GM20431 (cell line): ENCODE results near the gene BCAT1.

Source experiments
- in situ Hi-C: fragments of 300-500 bp; cut with MseI, MboI; formaldehyde crosslinking; loops from one replicate; pipeline ENCODE4 v1.15.0; 2020; ENCODE audit warnings: low sequenced_read_pairs; ENCODE audit not compliant: unreplicated experiment

Gene BCAT1, protein sequence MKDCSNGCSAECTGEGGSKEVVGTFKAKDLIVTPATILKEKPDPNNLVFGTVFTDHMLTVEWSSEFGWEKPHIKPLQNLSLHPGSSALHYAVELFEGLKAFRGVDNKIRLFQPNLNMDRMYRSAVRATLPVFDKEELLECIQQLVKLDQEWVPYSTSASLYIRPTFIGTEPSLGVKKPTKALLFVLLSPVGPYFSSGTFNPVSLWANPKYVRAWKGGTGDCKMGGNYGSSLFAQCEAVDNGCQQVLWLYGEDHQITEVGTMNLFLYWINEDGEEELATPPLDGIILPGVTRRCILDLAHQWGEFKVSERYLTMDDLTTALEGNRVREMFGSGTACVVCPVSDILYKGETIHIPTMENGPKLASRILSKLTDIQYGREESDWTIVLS

DNA sequence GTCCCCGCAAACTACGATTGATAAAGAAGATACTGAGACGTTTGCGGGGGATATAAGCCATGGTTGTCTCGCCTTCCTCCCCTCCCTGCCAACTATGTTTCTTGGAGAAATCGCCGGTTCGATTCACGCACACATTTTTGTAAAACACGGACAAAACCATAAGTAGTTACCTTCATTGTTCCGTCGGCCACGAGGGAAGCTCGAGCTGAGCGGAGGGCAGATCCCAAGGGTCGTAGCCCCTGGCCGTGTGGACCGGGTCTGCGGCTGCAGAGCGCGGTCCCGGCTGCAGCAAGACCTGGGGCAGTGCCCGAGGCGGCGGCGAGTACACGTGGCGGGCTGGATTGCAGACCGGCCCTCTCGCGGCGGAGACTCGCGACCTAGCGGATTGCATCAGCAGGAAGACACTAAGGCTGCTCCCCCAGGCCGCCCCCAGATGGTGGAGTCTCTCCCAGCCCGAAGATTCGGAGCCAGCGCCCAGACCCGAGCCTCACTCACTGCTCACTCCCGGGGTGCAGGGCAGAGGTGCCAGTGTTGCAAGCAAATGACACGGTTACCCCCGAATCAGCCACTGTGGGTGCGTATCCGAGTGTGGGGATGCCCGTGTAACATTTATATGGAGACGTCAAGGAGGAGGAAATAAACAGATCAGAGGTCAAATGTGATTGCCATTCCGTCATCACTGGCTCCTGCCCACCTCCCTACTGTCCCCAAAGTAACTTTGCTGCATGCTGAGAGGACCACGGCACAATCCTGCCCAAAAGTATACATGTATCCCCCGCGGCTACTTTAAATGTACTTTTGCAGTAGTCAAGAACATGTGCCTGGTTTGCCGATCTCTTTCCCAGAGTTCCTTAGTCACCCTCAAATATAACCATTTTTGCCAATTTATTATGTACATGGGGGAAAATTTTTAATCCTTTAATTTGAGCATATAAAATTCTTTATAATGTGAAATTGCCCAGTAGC is at the start of gene BCAT1:
TSS of gene BCAT1 (minus strand) at position 345 of the 966 bp plus-strand sequence. CDS start at position 176, 169 bp downstream.
- in situ Hi-C loops = no loop called here

DNA sequence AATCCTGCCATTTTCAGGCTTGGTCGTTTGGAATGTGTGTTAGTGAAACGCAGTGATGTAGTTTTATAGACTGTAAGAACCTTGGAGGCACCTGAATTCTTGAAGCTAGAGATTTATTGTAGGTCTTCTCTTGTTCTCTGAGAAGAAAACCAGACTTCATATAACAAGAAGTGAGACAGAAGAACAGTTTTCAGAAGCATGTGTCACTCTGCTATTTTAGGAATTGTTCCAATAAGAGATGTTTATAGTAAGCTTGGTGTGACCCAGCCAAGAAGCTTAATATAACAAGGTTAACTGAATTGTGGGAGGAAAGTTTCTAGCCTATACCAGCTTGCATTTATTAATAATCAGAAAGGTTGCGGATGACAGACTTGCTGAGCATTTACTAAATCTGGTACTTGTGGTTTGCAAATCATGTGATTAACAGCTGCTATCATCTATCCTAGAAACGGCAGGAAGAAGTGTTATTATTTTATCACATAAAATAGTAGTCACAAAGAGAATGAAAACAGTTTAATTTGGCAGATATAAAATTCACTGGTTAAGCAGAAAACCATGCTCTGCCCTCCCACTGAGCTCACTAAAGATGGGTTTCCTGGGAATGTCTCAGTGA is 49.2 kb upstream of the BCAT1 start:
- in situ Hi-C loops = no loop called here

DNA sequence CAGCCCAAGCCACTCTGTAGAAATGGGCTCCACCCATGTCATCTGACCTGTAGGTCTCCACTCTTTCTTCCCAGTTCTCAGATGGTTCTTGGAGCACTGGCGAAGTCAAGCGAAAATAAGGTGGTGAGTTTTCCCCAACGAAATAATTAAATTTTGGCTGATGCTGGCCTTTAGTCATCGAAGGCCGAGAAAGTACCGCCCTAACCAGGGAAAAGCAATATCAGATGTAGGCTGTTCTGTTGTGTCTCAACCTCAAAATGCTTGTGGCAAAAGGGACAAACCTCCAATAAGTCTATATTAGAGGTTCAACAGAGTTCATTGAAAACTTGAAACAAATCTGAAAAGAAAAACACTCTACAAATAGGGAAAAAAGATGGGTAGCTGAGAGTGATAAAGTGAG is 48.6 kb upstream of the BCAT1 start:
- in situ Hi-C loops = no loop called here

DNA sequence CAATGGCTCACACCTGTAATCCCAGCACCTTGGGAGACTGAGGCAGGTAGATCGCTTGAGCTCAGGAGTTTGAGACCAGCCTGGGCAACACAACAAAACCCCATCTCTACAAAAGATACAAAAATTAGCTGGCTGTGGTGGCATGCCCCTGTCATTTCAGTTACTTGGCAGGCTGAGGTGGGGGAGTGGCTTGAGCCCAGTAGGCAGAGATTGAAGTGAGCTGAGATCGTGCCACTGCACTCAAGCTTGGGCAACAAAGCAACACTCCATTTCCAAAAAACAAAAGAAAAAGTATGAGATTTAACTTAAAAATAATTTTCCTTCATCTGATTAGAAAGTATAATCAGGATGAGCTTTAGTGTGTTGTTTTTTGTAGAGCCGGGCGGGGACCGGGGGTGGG is 47.9 kb upstream of the BCAT1 start:
- in situ Hi-C loops = no loop called here

DNA sequence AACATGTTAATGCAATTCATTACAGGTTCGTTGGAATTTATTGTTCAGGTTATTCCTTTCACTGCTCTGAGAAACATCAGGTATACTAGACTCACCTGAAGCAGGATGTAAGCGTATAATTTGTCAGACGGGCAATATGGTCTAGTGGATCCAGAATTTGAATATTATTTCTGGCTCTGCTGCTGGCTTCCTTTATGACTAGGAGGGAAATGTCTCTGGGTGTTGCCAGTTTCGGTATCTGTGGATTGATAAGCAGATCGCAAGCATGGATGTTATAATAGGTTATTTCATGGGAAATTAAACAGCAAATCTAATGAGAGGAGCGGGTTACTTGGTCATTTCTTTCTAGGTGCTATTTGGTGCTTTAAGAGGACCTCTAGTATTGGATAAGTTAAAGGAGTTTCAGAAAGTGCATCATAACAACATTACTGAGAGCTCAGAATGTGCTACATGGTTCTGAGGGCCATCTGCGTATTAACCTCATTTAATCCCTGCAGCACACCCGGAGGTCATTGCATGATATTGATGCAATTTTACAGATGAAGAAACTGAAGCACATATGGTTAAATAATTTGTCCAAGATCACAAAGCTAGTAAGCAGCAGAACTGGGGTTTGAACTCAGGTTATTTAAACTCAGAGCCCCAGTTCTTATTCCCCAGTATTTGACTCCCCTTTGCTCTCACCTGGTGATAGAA is 47.3 kb upstream of the BCAT1 start:
- in situ Hi-C loops = no loop called here

DNA sequence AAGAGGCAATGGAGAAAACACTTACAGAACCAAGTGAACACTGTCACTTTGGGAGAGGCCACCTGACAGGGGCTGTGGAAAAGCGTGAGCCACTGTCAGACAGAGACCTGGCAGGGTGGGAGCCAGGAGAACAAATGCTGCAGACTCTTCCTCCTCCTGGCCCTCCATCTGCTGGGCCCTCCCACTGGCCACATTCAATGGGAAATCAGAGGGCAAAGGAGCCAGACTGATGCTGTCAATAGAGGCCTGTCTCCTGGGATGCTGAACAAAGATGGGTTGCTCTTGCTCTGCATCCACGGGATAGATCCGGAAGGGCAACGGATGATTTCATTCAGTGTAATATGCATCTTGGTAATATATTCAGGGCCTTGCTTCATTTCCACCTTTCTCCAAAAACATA is 44.9 kb upstream of the BCAT1 start:
- in situ Hi-C loops = loop anchor here (5.0 kb wide), 1 partner anchor 134 kb away; no protein-coding TSS in a partner anchor

DNA sequence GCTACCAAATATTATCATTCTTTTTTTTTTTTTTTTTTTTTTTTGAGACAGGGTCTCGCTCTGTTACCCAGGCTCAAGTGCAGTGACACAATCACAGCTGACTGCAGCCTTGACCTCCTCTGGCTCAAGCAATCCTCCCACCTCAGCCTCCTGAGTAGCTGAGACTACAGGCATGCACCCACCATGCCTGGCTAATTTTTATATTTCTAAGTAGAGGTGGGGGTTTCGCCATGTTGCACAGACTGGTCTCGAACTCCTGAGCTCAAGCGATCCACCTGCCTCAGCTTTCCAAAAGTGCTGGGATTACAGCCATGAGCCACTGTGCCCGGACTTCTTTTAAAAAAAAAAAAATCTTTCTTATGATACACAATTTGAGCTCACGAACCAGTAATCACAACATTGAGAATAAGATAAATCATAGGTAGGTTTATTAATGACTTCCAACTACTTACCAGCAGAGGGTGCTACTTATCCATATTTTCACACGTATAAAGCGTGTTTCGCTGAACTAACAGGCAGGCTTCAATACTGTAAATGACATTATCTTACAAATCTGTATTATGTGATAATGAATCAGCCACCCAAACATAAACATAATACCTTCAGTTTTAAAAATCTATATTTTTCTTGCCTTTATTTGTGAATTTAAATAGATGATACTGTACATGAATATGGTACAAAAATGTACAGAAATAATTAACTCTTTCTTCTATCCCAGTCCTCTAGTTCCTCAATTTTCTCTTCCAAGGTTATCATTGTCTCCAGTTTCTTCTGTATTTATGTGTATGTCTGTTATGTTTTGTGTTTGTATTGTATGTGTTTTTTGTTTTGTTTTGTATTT is 42.5 kb upstream of the BCAT1 start:
- in situ Hi-C loops = loop anchor here (5.0 kb wide), 1 partner anchor 136 kb away; no protein-coding TSS in a partner anchor

DNA sequence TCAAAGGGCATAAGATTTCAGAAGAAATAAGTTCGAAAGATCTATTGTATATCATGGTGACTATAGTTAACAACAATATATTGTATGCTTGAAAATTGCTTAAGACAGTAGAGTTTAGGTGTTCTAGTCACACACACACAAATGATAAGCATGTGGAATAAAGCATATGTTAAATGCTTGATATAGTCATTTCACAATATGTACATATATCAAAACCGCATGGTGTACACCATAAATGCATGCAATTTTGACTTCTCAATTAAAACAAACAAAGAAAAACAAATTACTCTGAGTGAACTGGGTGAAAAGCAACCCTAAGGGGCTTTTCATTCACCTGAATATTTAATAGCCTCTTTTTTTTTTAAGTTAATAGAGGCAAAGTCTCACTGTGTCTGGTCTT is 40.3 kb upstream of the BCAT1 start:
- in situ Hi-C loops = no loop called here

DNA sequence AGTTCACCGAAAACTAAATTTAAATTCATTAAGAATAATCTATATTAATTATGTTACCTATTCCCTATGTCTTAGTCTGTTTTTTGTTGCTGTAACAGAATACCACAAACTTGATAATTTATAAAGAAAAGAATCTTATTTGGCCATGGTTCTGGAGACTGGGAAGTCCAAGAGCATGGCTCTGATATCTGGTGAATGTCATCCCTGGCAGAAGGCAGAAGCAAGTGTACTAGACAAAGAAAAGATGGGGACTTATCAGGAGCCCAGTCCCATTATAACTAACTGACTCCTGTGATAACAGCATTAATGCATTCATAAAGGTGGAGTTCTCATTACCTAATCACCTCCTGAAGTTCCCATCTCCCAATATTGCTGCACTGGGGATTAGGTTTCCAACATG is 33.3 kb upstream of the BCAT1 start:
- in situ Hi-C loops = no loop called here

DNA sequence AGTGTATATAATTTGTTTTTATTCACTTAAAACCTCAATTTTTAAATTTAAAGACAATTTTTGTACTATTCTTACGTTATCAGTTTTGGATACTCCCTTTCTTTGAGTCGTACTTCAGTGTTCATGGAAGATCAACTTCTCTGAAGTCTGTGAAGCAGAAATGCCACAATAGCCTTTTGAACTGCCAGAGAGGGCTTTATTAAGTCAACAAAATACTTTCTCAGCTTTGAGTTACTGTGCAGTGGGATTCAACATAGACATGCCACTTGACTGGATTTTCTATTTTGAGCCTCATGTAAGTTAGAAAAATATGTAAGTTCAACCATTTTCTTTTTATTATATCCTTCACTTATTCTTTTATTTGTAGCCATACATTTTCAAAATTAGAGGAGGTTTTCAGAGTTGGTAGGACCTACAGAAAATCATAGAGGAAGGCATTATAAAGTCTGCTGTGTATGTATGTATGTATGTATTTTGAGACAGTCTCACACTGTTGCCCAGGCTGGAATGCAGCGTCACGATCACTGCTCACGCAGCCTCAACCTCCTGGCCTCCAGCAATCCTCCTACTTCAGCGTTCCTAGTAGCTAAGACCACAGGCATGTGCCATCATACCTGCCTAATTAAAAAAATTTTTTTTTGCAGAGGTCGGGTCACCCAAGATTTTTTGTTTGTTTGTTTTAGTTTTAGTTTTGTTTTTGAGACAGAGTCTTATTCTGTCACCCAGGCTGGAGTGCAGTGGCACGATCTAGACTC is 31.3 kb upstream of the BCAT1 start:
- in situ Hi-C loops = no loop called here

DNA sequence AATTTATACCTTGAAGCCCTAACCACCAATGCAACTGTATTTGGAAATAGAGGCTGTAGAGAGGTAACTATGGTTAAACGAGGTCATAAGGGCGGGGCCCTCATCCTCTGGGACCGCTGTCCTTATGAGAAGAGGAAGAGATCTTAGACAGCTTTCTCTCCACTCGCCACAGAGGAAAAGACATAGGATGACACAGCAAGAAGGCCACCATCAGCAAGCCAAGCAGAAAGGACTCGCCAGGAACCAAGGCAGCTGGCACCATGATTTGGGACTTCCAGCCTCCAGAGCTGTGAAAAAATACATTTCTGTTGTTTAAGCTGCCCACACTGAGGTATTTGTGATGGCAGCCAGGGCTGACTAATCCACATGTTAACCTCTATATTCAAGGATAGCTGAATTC is 30.4 kb upstream of the BCAT1 start:
- in situ Hi-C loops = no loop called here

DNA sequence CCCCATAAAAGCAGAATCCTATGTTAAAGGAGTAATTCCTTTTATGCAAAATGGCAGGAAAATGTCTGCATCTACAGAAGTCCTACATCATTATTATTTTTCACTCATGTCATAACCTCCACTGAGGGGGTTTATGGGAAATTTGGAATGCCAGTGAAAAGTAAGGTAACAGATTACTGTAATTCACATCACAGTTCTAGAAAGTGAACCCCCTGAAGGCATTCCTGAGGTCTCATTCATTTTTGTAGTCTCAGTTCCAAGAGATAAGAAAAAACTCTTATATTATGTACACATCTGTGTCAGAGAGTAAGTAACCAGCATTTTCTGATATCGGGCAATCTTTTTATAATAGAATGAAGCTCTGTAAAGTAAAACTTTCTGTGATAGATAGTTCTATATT is 28.8 kb upstream of the BCAT1 start:
- in situ Hi-C loops = no loop called here

DNA sequence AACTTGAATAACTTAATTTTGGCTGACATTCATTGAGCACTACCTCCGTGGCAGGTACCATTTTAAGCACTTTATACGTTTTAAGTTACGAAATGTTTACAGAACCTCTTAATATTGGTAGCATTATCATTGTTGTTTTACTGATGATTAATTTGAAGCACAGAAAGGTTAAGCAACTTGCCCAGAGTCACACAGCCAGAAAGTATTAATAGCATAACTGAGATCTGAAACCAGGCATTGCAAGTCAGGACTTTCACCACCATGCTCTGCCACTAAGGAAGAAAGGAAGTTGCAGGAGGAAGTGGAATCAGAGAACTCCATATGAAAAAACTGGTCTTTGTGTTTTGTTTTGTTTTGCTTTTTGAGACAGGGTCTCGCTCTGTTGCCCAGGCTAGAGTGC is 28.2 kb upstream of the BCAT1 start:
- in situ Hi-C loops = no loop called here

DNA sequence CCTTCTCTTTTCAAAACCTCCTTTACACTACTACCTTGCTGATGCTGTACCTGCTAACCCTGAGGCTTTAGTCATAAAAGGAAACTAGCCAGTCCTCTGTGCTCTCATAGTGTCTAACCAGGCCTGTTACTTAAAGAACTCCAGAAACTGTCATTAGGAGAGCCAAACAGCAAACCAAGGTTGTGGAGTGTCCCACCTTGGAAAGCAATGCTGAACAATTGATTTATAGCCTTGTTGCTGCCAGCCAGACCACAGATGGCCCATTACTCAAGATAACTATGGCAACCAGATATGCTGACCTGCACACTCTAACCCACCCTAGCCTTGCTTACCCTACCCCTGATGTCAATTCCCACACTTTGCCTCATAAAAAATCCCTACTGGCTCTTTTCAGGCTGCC is 26.5 kb upstream of the BCAT1 start:
- in situ Hi-C loops = no loop called here

DNA sequence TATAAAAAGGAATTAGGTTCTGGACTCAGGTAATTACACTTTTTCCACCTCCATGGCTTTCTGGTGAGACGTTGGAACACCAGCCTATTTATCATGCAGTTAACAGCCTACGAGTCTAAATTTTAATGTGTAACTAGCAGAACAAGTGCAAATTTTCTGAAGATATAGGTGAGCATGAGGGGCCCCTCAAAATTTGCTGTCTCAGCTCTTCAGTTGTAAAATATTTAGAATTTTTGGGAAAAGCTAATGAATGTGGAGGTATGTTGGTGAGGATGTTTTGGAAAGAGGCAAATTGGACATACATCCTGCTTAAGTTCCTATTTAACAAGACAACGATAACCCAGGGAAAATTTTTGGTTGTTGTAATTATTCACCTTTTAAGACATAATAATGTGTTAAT is 25.3 kb upstream of the BCAT1 start:
- in situ Hi-C loops = loop anchor here (25.0 kb wide), 1 partner anchor 438 kb away; no protein-coding TSS in a partner anchor

DNA sequence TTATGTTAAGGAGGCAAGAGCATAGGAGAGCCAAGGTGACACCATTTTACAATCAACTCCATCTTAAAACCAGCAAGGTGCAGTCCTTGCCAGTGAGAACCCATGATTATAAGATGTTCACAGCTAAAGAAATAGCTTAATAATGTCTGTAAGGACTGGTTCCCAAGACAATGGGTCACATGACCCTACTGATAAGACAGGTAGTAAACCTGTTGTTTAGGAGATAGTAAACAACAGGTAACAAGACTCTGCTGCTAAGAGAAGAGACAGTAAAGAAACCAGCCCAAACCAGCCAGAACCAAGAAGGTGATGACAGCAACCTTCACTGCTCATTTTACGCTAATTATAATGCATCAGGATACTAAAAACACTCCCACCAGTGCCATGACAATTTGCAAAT is 23.2 kb upstream of the BCAT1 start:
- in situ Hi-C loops = loop anchor here (25.0 kb wide), 1 partner anchor 440 kb away; no protein-coding TSS in a partner anchor

DNA sequence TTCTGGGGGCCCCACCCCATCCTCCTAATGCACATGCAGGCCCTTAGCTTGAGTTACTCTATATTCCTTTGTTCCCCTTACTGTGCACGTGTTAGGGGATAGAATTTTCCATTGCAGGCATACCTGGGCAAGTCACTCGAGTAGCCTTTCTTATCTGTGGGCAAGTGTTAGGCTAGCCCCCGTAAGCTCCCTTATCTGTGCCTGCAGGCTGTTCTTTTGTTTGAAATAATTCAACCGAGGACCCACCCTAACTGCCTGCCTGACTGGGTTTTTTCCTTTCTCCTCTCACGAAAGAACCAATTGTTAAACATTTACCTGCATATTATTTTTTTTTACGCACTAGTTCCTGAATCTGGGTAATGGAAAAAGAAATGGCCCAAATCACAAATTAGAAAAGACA is 21.3 kb upstream of the BCAT1 start:
- in situ Hi-C loops = loop anchor here (25.0 kb wide), 1 partner anchor 442 kb away; no protein-coding TSS in a partner anchor

DNA sequence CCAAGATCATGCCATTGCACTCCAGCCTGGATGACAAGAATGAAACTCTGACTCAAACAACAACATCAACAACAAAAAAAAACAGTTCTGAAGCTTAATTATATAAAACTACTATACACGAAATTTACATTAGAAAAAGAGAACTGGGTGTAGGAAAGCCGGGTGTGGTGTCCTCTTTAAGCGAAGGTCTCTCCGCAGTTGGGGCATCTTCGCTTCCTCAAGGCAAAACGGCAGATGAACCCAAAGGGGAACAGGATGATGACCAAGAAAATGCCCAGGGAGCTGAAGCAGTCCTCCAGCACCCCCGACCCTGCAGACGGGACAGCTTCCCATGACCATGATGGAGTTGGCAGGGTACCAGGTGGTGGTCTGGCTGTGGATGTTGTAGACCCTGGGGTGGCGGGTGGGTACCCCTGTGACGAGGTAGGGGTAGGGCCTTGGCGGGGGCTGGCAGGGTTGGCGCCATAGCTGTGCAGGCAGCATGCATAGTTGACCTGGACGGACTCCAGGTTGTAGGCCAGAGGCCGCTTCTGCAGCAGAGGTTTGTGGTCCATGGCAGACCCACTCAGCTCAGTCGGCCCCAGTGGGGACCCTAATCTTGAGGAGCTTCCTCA is 18.2 kb upstream of the BCAT1 start:
- in situ Hi-C loops = loop anchor here (25.0 kb wide), 1 partner anchor 445 kb away; no protein-coding TSS in a partner anchor
